Brain pericyte (primary cell): ENCODE data around the gene ARHGEF16.

Experiments
- DNase-seq: peaks from one replicate; pipeline ENCODE4 v3.0.0-alpha.2; 2012; ENCODE audit warnings: low read depth, low spot score

Gene ARHGEF16

DNA sequence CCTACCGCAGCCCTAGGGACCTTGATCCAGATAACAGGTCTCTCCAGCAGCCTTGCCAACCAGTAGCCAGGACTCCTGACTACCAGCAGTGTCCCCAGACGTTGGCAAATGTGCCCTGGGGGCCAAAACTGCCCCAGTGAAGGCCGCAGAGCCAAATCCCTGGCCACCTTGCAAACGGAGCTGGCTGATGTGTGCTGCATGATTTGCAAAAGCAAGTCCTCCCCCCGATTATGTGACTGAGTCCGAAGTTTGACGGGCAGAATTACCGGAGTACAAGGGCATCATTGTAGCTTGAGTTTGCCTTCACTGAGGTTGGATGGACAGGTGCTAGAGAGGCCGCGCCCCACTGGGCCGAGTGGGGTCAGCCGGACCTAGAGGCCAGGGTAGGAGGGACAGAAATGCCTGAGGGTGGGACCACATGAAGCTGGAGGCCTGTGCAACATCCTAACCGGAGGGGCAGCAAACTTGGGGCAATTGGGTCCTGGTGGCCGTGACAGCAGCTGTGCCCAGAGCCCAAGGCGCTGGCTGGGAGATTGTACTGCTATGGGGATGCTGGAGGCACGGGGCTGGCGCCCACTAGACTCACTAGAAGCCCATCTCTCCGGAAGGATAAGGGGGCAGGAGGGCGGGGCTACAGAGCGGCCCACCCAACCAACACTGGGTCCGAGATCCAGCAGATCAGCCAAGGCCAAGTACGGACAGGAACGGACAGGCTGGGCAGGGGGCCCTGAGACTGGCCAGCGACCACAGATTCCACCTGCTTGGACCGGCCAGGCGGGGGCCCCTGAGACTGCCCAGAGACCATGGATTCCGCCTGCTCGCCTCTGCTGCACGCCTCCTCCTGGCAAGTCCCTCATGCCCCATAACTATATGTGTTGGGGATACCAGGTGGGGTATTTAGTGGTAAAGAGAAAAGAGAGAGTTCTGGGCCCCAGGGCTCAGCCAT is 2.8 kb downstream of the ARHGEF16 start:
- no peak for DNase-seq

DNA sequence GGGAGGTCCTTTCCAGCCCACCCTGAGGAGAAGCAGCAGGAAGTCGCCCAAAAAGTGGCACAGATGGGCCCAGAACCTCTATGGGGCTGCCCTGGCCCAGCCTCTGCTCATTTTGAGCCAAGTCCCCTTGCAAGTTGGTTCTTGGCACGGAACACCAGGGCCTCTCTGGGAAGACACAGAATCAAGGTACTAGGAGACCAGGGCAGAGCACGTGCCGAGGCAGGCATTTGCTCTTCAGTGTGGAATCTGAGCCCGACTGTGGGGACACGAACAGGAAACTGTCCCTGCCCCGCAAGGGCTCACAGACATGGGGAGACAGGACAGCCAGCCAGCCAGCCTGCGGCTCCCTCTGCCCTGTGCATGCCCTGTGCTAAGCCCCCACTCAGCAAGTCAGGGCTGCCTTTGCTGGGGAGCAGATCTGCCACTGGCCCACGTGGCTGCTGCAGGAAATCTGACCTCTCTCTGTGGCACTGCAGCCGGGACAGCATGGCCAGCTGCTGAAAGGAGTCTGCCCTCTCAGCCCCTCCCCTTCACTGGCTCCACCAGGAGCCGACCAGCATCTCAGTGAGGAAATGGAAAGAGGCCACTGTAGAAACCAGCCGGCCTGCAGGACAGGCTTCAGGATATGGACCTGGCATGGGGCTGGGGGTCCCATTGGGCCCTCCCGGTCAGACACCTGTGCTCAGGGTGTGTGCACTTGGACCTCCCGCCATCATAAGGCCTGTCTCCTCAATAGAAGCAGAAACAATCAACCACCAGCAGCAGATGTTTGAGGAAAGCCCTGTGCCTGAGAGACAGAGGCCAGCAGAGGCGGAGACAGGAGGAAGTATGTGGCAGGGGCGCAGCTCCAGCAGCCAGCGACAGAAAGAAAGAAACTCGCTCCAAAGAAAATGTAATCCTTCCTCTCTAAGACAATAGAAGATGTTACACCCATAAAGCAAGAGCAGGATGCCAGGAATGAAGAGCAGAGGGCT is 3.7 kb downstream of the ARHGEF16 start:
- DNase-seq: no peak

GRCh38 chr1:3459051-3459908 is 4.8 kb downstream of the ARHGEF16 start:
- no peak for DNase-seq

- DNase-seq: no peak
Measured at GRCh38 chr1:3459940-3460671, 5.6 kb downstream of the ARHGEF16 start.

- no peak for DNase-seq
Measured at GRCh38 chr1:3460672-3461131, 6.2 kb downstream of the ARHGEF16 start.

GRCh38 chr1:3461238-3461933 is 6.9 kb downstream of the ARHGEF16 start:
- DNase-seq: no peak

GRCh38 chr1:3461934-3462275 is 7.4 kb downstream of the ARHGEF16 start:
- DNase-seq: no peak

DNA sequence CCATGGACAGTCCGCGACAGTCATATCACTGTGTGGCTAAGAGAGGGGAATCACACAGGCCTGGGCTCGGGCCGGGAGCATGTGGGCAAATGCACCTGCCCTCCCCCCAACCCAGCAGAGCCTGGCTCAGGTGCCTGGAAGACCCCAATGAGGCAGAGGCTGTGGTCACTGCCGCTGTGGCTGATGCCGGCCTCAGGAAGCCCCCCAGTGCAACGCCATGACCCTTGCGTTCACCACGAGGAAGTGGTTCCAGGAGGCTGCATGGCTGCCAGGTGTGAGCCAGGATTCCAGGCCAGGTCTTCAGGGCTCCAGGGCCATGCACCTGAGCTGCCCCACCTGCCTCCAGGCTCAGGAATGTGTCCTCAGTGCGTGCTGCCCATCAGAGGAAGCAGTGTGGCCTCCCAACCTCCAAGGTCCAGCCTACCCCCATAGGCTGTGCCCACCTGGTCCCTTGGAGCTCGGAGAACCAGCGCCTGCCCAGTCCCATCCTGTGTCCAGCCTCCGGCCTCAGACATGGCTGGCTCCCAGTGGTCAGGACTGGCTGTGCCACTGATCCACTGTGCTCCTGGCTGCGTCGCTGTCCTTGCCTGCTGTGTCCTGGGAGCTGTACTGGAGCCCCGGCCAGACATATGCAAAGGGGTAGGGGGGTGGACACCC is 8.0 kb downstream of the ARHGEF16 start:
- no peak for DNase-seq

- no peak for DNase-seq
Measured at GRCh38 chr1:3463013-3463385, 8.5 kb downstream of the ARHGEF16 start.

DNA sequence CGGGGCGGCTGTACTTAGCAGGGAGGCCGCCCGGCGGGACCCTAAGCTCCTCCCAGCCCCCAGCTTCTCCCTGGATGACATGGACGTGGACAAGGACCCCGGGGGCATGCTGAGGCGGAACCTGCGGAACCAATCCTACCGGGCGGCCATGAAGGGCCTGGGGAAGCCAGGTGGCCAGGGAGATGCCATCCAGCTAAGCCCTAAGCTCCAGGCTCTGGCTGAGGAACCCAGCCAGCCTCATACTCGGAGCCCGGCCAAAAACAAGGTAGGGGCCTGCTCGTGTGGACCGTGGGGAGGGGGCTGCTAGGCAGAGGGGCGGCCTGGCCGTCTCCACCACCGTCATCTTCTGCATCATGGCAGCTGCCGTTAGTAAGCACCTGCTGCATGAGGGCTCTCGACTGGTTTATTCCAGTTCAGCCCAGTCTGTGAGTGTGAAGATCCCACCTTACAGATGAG is 9.0 kb downstream of the ARHGEF16 start:
- DNase-seq: no peak

DNA sequence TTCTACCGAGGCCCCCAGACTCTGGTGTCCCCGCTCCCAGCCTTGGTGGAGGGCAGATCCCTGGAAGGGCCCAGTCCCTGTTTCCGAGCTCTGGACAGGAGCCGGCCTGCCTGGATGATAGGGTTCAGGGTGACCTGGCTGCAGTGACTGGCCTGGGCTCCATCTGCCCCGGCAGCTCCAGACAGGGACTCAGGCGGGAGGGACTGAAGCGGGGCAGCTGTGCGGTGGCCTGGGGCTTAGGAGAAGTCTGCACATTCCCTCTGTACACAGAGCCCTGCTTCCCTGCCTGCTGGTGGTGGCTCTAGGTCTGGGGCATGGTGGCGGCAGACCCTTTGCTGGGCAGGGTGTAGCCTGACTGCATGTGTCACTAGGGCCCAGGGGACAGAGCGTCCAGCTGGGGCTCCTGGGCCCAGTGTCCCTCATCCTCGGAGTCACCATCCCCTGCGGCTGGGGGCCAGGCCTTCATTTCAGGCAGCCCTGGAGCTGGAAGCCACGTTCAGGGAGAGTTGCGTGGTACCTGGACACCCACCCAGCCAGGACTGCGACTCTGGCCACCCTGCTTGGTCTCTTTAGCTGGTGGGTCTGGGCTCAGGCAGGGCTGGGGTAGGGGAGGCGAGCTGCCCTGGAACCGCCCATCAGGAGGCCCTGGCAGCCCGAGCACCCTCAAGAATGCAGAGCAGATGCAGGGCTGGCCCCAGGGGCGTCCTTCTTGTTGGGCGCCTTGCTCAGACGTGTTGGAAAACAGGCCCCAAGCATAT is 9.6 kb downstream of the ARHGEF16 start:
- DNase-seq: no peak

DNA sequence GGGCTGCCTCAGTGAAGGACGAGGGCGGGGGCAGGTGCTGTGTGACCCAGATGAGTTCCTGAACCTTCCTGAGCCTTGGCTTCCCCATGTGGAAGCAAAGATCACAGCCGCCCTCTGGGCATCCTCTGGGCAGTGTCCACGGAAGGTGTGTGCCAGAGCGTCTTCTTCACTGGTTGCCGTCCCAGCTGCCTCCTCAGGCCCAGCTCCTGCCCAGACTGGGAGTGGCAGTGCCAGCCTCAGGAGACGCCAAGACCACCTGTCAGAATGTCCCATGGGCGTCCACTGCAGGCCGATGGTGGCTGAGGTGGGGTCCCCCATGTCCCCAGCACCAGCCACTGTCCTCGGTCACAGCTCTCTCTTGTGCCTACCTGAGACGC is 10.2 kb downstream of the ARHGEF16 start:
- no peak for DNase-seq

- no peak for DNase-seq
Measured at GRCh38 chr1:3465091-3465934, 10.8 kb downstream of the ARHGEF16 start.

- DNase-seq: no peak
Measured at GRCh38 chr1:3465935-3466321, 11.5 kb downstream of the ARHGEF16 start.

GRCh38 chr1:3466366-3467075 is 12.1 kb downstream of the ARHGEF16 start:
- no peak for DNase-seq

GRCh38 chr1:3467096-3468036 is 12.9 kb downstream of the ARHGEF16 start:
- DNase-seq: no peak
